Thyroid gland (tissue), 4 donors: ENCODE data around the gene HLA-DMB.

ENCODE experiments used
- CTCF ChIP-seq, 6 experiments: fragments of 200-600 bp in 3 of 6; fragments of 450-650 bp in 3 of 6; sonication (generic) in 3 of 6; IDR thresholded peaks; one replicate each; pipeline ENCODE4 v1.5.1; 2016 to 2019; ENCODE audit warnings: antibody characterized with exemption in 6 of 6, mild to moderate bottlenecking in 2 of 6, inconsistent platforms in 1 of 6, moderate library complexity in 1 of 6
- POLR2A ChIP-seq, 2 donors: fragments of 450-650 bp; IDR thresholded peaks; one replicate each; pipeline ENCODE4 v1.6.1; 2017; ENCODE audit warnings: antibody characterized with exemption in 2 of 2, mild to moderate bottlenecking in 2 of 2, moderate library complexity in 1 of 2

GRCh38 chr6:32968867-32969684 is 28.2 kb upstream of the HLA-DMB start:
- peak in 1 of 6 experiments; percentile 14 for TF ChIP-seq CTCF (IDR thresholded peaks at IDR 0.05)
- TF ChIP-seq POLR2A (IDR thresholded peaks at IDR 0.05) = peak in 1 of 2 donors; percentile 19
